T-helper 2 cell treated with Interferon-gamma antibody and Interleukin-4, amounts not matched to agents 5 μg/mL and 100 μg/mL, for 36 hours (primary cell): ENCODE results near the gene PCMT1.

Experiments used
- DNase-seq: peaks from one replicate; pipeline ENCODE4 v3.0.0; 2021; ENCODE audit warnings: low spot score
- H3K27ac Mint-ChIP-seq: one replicate; pipeline ENCODE4 v1.8.0; 2021; ENCODE audit warnings: mild to moderate bottlenecking, mixed read lengths
- H3K27me3 Mint-ChIP-seq: one replicate; pipeline ENCODE4 v1.8.0; 2021; ENCODE audit warnings: low read depth, mixed read lengths
- H3K36me3 Mint-ChIP-seq: one replicate; pipeline ENCODE4 v1.8.0; 2021; ENCODE audit warnings: low read depth, mixed read lengths
- H3K4me1 Mint-ChIP-seq: one replicate; pipeline ENCODE4 v1.8.0; 2021; ENCODE audit warnings: low read depth, mixed read lengths
- H3K4me3 Mint-ChIP-seq: one replicate; pipeline ENCODE4 v1.8.0; 2022; ENCODE audit warnings: mild to moderate bottlenecking, moderate library complexity, mixed read lengths
- H3K9me3 Mint-ChIP-seq: one replicate; pipeline ENCODE4 v1.8.0; 2021; ENCODE audit warnings: mixed read lengths

Gene PCMT1

DNA sequence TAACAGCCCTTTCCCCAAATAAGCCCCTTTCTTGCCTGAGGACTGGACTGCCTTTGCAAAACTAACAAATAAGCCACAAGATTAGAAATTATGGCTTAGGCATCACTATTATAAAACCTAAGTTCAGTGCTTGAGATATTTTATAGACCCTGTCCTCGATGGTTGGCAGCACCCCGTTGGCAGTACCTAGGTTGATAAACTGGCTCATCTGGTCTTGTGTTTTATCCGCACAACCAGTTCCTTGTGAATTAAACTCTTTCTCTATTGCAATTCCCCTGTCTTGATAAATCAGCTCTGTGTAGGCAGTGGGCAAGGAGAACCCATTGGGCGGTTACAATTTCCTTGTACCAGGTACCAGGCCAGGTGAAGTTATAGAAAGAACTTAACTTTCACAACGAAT, 108.0 kb downstream of the PCMT1 start:
- no peak overlapping the region for H3K4me3 Mint-ChIP-seq
- H3K9me3 Mint-ChIP-seq, result no peaks in the 10 kb centered on the region
- peaks cover 9% of the 10 kb centered on the region for H3K4me1 Mint-ChIP-seq
- DNase-seq, result no peak
- H3K27me3 Mint-ChIP-seq, result peaks cover 30% of the 10 kb centered on the region
- no peaks in the 10 kb centered on the region for H3K36me3 Mint-ChIP-seq
- no peak overlapping the region for H3K27ac Mint-ChIP-seq

DNA sequence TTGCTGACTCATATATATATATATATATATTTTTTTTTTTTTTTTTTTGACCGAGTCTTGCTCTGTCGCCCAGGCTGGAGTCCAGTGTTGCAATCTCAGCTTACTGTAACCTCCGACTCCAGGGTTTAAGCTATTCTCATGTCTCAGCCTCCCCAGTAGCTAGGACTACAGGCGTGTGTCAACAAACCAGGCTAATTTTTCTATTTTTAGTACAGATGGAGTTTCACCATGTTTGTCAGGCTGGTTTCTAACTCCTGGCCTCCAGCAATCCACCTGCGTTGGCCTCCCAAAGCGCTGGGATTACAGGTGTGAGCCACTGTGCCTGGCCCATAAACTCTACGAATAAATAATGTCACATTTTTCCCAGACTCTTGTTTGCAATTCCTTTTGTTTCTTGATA, 109.8 kb downstream of the PCMT1 start:
- Mint-ChIP-seq H3K27me3 (peaks cover 35% of the 10 kb centered on the region), H3K9me3 (no peaks in the 10 kb centered on the region), H3K4me1 (peaks cover 9% of the 10 kb centered on the region), H3K27ac (no peak overlapping the region), H3K36me3 (no peaks in the 10 kb centered on the region), H3K4me3 (no peak overlapping the region)
- no peak for DNase-seq

DNA sequence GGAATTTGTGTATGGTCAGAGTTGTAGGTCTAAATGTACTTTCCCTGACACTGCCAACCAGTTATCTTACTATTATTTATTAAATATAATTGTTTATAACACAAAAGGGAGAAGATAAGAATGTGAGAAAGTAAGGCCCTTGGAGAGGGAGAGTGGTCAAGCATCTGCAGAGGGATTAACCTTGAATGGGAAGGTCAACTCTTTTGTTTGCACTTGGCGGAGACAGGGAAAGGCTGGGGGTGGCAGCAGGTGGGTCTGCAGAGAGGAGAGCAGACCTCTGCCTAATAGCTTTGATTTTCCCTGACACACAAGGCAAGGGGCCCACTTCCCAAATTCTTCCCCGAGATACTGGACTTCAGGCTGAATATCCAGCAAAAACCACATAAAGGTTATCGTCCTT, 110.4 kb downstream of the PCMT1 start:
- Mint-ChIP-seq H3K36me3 (no peaks in the 10 kb centered on the region), H3K4me1 (peaks cover 11% of the 10 kb centered on the region), H3K27me3 (peaks cover 33% of the 10 kb centered on the region), H3K4me3 (no peak overlapping the region), H3K9me3 (no peaks in the 10 kb centered on the region), H3K27ac (no peak overlapping the region)
- no peak for DNase-seq

DNA sequence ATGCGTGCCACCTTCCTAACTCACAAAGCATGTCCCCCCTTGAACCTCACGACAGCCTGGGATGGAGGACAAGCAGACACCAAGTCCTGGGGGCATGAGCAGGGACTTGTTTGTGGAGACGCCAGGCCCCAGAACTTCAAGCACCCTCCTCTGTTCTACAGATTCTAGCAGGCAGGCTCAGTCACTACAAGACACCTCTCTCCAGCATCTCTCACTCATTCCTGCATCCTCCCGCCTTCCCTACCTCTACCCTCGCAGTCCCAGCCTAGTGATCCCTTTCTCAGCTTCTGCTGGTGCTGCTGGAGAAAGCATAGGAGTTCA, 110.9 kb downstream of the PCMT1 start:
- Mint-ChIP-seq H3K27ac (no peak overlapping the region), H3K4me1 (peaks cover 12% of the 10 kb centered on the region), H3K4me3 (no peak overlapping the region), H3K36me3 (no peaks in the 10 kb centered on the region), H3K27me3 (peaks cover 37% of the 10 kb centered on the region), H3K9me3 (no peaks in the 10 kb centered on the region)
- DNase-seq, result no peak
